ENCODE results near the gene C1QL4. TPM values are rescaled to one million over a fixed set of nuclear protein-coding genes. Genes with fewer than 3 reads are reported as not detected.
"Not testable (repeated sequence)": the region's sequence is repeated elsewhere in the genome, so short reads cannot be mapped to it uniquely, and the experiment has no call there.

The C1QL4 gene
- total RNA-seq = 2.0 TPM

DNA sequence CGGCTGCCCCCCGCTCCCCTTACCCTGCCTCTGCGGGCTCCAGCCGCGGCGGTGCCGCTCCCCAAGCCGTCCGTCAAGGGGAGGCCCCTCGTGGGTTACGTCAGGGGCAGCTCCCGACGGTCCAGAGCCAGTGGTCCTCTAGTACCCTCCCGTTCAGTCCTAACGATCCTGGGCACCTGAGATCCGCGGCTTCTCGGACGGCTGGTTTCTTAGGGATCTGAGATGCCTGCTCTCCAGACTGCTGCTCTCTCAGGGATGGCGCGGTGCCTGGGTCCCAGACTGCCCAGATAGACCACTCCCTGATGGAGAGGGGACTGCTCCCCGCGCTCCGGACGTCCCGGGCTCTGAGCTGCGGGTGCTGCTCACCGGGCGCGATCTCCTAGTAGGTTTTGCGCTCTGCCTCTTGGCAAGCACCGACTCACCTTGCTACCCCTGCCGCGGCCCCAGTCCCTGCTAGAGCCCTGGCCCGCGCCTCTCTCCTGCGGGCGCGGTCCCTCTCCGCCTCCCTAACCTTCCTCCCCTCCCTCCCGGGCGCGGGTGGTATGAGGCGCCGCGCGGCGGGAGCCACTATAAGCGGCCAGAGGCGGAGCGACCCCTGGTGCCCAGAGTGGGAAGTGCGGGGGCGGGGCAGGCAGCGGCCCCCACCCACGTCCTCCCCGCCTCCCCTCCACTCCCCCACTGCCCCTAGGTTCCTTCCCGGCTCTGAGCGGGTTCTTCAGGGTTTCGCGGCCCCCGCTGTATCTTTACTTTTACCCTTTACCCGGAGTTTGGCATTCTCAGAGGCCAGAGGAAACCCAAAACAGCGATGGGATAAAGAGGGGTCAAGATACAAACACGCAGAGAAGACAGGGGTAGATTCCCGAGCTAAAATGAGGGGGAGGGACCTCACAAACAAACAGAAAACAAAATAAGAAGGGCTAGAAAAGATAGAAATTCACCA is at the start of gene C1QL4:
Gene C1QL4, minus strand, starts transcription at position 544 of the 940 bp plus-strand sequence. CDS start 711 bp downstream, outside the sequence.
- Histone ChIP-seq H3K9me3 (no peaks in the 10 kb centered on the region), H3K27me3 (peaks cover 13% of the 10 kb centered on the region), H3K4me3 (peak within 1 kb of the TSS; percentile 22 to 35), H3K4me1 (peaks cover 32% of the 10 kb centered on the region), H3K36me3 (no peaks in the 10 kb centered on the region), H3K27ac (no peak within 1 kb of the TSS)
- intact Hi-C loops (cut with DNase I) = no loop called here
- TF ChIP-seq, protein P1, sequence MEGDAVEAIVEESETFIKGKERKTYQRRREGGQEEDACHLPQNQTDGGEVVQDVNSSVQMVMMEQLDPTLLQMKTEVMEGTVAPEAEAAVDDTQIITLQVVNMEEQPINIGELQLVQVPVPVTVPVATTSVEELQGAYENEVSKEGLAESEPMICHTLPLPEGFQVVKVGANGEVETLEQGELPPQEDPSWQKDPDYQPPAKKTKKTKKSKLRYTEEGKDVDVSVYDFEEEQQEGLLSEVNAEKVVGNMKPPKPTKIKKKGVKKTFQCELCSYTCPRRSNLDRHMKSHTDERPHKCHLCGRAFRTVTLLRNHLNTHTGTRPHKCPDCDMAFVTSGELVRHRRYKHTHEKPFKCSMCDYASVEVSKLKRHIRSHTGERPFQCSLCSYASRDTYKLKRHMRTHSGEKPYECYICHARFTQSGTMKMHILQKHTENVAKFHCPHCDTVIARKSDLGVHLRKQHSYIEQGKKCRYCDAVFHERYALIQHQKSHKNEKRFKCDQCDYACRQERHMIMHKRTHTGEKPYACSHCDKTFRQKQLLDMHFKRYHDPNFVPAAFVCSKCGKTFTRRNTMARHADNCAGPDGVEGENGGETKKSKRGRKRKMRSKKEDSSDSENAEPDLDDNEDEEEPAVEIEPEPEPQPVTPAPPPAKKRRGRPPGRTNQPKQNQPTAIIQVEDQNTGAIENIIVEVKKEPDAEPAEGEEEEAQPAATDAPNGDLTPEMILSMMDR (IDR thresholded peaks at IDR 0.05) = peak; percentile 45 to 94 (median 57)
- TF ChIP-seq POLR2AphosphoS5 (IDR thresholded peaks at IDR 0.05; ENCODE audit: insufficient read depth in 1 of 2, low read depth in 1 of 2) (peak; percentile 15 to 56), POLR2A (IDR thresholded peaks at IDR 0.05) (no peak)
- no peak for DNase-seq (ENCODE audit: extremely low spot score in 2 of 2)

DNA sequence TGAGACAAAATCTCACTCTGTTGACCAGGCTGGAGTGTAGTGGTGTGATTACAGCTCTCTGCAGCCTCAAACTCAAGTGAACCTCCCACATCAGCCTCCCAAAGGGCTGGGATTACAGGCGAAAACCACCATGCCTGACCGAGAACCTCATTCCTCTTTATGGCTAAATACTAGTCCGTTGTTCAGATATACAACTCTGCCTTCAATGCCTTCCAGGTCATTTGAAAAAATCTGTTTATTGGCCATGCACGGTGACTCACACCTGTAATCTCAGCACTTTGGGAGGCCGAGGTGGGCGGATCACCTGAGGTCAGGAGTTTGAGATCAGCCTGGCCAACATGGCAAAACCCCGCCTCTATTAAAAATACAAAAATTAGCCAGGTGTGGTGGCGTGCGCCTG is 43.2 kb upstream of the C1QL4 start:
- not testable (repeated sequence) for DNase-seq (ENCODE audit: extremely low spot score in 2 of 2)

GRCh38 chr12:49377386-49377785 is 40.4 kb upstream of the C1QL4 start:
- Histone ChIP-seq H3K36me3 (no peaks in the 10 kb centered on the region), H3K4me3 (no peak overlapping the region), H3K27me3 (no peaks in the 10 kb centered on the region), H3K4me1 (no peaks in the 10 kb centered on the region), H3K9me3 (no peaks in the 10 kb centered on the region), H3K27ac (no peak overlapping the region)
- intact Hi-C loops (cut with DNase I) = no loop called here
- no peak for DNase-seq (ENCODE audit: extremely low spot score in 2 of 2)
- TF ChIP-seq POLR2AphosphoS5 (IDR thresholded peaks at IDR 0.05; ENCODE audit: insufficient read depth in 1 of 2, low read depth in 1 of 2) (no peak), POLR2A (IDR thresholded peaks at IDR 0.05) (no peak)
- TF ChIP-seq, protein P1 (IDR thresholded peaks at IDR 0.05) = no peak

More for the DNA sequence above, 43.2 kb upstream of the C1QL4 start:
- H3K4me1 ChIP-seq; intact Hi-C loops (cut with DNase I); H3K9me3 ChIP-seq; H3K27ac ChIP-seq; H3K36me3 ChIP-seq; H3K4me3 ChIP-seq; H3K27me3 ChIP-seq: not testable (repeated sequence)

DNA sequence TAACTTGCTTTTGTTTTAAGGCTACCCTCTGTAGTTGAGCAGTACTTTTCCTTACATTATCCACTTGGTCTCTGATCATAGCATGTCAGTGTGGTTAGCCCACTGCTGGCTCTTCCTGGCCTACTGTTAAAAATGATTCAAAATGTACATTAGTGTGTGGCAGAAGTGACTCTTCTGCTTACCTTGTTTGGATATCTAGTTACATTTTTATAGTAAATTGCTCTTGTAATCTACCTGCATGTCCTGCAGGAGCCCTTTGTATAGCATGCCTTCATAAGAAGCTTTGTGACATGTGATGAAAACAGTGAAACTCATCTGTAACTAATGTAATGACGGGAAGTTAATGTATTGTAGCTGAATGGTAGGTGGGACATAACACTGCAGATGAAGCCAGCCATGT is 38.4 kb upstream of the C1QL4 start:
- Histone ChIP-seq H3K27me3 (no peaks in the 10 kb centered on the region), H3K9me3 (no peaks in the 10 kb centered on the region), H3K27ac (no peak overlapping the region), H3K4me3 (no peak overlapping the region), H3K36me3 (no peaks in the 10 kb centered on the region), H3K4me1 (peaks cover 2% of the 10 kb centered on the region)
- no peak for DNase-seq (ENCODE audit: extremely low spot score in 2 of 2)
- intact Hi-C loops (cut with DNase I) = no loop called here
- TF ChIP-seq, protein P1 (IDR thresholded peaks at IDR 0.05) = no peak

DNA sequence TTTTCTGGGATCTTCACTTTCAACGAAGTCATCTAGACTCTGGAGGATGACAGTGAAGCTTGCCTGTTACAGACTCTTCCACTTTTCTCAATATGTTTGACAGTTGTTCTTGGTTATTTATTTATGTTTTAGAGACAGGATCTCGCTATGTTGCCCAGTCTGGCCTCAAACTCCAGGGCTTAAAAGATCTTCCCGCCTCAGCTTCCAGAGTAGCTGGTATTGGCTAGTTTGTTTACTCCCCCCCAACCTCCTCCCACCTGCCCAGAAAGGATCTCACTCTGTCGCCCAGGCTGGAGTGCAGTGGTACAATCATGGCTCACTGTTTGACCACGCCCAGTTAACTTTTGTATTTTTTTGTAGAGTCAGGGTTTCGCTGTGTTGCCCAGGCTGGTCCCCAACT is 33.6 kb upstream of the C1QL4 start:
- Histone ChIP-seq H3K9me3 (no peaks in the 10 kb centered on the region), H3K27me3 (no peaks in the 10 kb centered on the region), H3K36me3 (no peaks in the 10 kb centered on the region), H3K27ac (no peak overlapping the region), H3K4me3 (no peak overlapping the region), H3K4me1 (peaks cover 39% of the 10 kb centered on the region)
- TF ChIP-seq POLR2AphosphoS5 (IDR thresholded peaks at IDR 0.05; ENCODE audit: insufficient read depth in 1 of 2, low read depth in 1 of 2) = no peak
- TF ChIP-seq, protein P1 (IDR thresholded peaks at IDR 0.05) = no peak
- no peak for TF ChIP-seq POLR2A (IDR thresholded peaks at IDR 0.05)
- DNase-seq (ENCODE audit: extremely low spot score in 2 of 2) = no peak
- intact Hi-C loops (cut with DNase I) = no loop called here

All from vagina (tissue), 2 donors.